Stimulated activated naive CD4-positive, alpha-beta T cell (primary cell): Measurements from ENCODE around the gene LPA.
"Not testable (repeated sequence)": the region's sequence is repeated elsewhere in the genome, so short reads cannot be mapped to it uniquely, and the experiment has no call there.

Experiments used
- DNase-seq, 6 experiments: peaks; one replicate each; lab custom pipeline; 2025; lab: John Stamatoyannopoulos, UW

Gene LPA, protein sequence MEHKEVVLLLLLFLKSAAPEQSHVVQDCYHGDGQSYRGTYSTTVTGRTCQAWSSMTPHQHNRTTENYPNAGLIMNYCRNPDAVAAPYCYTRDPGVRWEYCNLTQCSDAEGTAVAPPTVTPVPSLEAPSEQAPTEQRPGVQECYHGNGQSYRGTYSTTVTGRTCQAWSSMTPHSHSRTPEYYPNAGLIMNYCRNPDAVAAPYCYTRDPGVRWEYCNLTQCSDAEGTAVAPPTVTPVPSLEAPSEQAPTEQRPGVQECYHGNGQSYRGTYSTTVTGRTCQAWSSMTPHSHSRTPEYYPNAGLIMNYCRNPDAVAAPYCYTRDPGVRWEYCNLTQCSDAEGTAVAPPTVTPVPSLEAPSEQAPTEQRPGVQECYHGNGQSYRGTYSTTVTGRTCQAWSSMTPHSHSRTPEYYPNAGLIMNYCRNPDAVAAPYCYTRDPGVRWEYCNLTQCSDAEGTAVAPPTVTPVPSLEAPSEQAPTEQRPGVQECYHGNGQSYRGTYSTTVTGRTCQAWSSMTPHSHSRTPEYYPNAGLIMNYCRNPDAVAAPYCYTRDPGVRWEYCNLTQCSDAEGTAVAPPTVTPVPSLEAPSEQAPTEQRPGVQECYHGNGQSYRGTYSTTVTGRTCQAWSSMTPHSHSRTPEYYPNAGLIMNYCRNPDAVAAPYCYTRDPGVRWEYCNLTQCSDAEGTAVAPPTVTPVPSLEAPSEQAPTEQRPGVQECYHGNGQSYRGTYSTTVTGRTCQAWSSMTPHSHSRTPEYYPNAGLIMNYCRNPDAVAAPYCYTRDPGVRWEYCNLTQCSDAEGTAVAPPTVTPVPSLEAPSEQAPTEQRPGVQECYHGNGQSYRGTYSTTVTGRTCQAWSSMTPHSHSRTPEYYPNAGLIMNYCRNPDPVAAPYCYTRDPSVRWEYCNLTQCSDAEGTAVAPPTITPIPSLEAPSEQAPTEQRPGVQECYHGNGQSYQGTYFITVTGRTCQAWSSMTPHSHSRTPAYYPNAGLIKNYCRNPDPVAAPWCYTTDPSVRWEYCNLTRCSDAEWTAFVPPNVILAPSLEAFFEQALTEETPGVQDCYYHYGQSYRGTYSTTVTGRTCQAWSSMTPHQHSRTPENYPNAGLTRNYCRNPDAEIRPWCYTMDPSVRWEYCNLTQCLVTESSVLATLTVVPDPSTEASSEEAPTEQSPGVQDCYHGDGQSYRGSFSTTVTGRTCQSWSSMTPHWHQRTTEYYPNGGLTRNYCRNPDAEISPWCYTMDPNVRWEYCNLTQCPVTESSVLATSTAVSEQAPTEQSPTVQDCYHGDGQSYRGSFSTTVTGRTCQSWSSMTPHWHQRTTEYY (N-terminal part only)

DNA sequence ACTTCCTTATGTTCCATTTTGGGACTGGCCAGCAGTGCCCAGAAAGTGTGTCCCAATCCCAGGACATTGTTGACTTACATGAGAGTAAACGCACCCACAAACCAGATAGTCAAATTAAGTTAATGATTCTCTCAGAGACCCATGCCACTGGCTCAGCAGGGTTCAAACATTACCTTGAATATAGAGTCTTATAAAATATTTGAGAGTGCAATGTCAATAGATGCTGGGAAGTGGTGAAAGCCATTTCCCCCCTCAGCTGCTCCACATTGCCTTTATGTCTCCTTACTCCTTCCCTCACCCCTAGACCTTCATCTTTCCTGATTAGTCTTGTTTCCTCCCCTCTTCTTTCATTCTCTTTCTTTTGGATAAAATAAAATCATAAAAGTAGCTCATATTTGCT is at the start of gene LPA:
Gene LPA (minus strand): TSS at position 78 of the 400 bp plus-strand sequence. CDS start 61 bp downstream, at position 17.
- not testable (repeated sequence) for DNase-seq

DNA sequence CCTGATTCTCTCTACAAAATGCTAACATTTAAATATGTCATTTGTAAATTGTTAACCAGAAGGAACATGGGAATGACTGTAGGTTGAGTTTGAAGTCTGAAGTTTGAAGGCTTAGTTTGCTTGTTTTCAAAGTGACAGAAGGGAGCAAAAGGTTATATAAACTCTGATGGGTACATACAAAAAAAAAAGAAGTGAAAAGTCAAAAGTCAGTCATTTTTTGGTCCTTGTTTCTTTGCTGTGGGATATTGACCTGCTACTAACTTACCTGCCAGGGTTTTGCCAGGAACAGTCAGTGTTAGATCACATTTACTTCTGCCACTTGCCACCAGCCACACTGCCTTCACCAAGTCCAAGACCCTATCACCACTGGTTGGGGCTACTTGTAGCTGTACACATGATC is 44.9 kb upstream of the LPA start:
- not testable (repeated sequence) for DNase-seq

DNA sequence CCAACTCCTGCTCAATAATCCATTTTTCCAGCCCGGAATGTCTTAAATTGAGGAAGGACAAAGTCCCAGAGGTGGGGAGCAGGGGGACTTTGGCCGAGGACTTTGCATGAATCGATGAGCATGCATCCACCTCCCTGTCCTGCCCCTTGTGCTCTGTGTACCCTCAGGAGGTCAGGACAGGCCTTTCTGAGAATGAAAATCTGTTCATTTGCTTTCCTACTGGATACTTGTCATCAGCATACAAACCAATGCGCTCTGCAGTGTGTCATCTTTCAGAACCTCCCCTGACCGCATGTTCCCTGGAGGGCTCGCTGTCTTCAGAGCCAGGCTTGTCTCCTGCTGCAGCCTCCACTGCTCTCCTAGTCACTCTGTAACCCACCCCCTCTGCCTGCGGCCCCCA is 40.6 kb upstream of the LPA start:
- not testable (repeated sequence) for DNase-seq

DNA sequence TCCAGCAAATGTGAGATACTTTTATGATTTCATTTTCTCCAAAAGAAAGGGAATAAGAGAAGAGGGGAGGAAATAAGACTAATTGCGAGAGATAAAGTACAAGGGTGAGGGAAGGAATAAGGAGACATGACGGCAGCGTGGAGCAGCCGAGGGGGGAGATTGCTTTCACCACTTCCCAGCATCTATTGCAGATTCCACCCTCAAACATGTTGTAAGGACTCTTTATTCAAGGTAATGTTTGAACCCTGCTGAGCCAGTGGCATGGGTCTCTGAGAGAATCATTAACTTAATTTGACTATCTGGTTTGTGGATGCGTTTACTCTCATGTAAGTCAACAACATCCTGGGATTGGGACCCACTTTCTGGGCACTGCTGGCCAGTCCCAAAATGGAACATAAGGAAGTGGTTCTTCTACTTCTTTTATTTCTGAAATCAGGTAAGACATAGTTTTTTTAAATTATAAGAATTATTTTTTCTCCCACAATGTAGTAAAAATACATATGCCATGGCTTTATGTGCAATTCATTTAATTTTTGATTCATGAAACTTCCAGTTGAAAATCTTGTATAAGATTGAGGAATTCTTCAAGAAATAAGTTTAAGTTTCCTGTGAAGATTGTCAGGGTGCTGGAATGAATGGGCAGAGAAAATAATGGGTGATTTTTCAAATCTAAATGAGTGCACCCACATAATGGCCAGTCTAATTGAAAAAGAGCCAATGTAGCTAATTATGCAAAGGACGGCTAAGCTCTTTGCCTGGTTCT is 38.0 kb upstream of the LPA start, which contains the start of gene PLG:
Gene PLG (plus strand): TSS at position 327 of the 763 bp plus-strand sequence. CDS start 61 bp downstream, at position 388.
- not testable (repeated sequence) for DNase-seq

DNA sequence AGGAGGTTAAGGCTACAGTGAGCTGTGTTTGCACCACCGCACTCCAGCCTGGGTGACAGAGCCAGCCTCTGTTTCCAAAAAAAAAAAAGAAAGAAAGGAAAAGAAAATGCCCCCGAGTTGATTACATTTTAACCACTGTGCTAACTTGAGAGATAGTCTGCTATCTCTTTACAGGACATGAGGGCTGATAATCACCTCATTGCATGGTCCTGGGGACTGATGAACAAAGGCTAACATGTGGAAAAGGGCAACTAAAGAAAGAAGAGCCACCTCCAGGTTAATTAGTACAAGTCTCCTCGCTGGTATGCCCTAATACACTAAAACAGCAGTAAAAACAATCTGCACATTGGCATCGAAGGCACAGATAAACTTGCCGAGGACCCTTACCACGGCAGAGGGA is 33.8 kb upstream of the LPA start:
- DNase-seq: no peak

DNA sequence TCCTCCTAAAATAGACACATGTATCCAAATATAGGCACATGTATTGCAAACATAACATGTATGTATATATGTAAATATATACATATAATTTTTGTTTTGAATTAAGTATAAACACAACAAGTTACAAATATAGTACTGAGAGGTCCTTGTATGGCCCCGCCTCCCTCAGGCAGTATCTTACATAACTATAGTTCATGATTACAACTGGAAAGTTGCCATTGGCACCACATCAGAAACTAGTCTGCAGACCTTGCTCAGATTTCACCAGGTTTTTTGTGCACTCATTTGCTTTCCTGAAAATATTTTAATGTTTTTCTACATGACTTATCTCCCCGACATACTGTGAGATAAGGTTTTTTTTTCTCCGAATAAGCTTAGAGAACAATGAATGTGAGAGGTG is 32.8 kb upstream of the LPA start:
- not testable (repeated sequence) for DNase-seq

DNA sequence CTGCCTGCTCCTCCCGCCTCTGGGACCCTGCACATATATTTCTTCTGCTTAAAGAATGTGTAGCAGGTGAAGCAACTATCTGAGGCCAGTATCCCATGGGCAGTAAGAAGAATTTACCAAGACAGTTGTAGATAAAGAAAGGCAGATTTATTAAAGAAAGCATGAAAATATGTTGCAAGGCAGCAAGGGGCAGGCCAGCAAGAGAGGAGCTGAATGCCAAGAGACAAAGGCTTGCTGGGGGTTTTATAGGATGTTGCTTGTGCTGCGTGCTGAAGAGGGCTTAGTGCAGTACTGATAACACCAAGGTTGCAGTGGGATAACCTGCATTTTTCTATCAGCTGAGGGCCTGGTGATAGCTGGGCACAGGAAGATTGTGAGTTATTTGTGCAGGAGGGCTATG is 31.5 kb upstream of the LPA start:
- not testable (repeated sequence) for DNase-seq

DNA sequence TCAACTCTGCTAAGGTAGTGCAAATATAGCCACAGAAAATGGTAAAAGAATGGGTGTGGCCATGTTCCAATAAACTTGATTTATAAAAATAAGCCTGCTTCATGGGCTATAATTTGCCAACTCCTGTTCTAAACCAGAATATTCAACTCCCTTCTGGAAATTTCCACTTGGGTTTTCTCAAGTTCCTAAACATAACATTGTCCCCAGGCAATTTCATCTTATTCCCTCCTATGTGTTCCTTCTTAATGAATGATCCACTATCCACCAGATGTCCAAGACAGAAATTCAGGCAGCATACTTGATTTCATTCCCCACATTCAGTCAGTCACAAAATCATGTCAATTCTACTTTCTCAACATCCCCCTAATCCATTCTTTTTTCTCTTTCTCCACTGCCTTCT is 30.9 kb upstream of the LPA start:
- not testable (repeated sequence) for DNase-seq

DNA sequence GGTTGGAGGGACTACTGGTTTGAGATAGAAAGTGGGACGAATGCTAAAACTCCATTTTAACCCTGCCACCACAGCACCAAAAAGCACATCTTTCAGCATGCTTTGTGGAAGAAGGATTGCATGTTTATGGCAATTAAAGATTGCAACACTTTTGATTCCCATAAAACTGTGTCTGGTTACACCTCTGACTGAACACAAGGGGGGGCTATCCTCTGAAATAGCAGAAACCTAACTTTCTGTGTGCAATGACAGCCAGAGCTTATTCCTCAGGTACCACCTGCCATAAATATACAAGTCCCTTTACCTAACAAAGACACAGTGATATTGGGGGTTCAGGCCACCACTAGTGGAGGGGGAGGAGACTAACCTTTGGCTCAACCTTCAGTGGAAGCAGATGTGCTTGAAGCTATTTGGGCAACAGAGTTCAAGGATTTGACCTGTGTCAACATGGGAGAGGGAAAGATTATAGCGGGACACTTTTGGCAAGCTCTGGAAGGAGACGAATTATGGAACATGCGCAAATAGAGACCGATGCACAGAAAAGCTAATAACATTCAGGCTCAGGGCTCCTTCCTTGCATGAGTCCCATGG is 28.4 kb upstream of the LPA start:
- no peak for DNase-seq

DNA sequence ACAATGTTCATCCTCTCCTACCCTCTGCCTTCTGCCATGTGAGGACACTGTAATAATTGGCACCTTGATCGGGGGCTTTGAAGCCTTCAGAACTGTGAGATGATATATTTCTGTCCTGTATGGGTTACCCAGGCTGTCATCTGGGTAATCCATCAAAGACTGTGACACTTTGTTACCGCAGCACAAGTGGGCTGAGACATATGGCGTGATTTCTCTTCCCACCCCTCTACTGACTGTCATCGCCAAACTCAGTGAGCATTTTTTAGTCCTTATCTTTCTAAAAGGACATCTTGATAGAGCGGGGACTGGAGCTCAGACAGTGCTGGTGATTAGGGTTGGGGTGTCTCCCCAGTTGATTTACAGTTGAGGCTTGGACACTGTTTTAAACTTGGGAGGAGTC is 27.5 kb upstream of the LPA start:
- no peak for DNase-seq

DNA sequence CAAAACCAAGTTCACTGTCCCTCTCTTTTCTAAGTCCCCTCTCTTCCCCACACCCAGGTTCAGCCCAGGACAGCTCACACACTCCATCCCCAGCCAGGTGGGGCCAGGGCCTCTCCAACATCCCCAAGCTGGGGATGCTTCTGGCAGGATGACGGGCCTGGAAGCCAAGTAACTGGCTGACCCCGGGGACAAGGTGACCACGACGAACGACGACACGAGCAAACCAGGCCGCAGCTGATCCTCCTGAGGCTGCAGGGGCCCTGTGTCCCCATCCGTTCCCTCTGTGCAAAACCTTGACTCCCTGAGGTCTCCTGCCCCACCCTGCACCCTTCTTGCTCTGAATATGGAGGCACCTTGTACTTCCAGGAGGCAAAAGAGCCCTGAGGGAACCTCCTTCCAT is 26.4 kb upstream of the LPA start:
- DNase-seq: no peak

DNA sequence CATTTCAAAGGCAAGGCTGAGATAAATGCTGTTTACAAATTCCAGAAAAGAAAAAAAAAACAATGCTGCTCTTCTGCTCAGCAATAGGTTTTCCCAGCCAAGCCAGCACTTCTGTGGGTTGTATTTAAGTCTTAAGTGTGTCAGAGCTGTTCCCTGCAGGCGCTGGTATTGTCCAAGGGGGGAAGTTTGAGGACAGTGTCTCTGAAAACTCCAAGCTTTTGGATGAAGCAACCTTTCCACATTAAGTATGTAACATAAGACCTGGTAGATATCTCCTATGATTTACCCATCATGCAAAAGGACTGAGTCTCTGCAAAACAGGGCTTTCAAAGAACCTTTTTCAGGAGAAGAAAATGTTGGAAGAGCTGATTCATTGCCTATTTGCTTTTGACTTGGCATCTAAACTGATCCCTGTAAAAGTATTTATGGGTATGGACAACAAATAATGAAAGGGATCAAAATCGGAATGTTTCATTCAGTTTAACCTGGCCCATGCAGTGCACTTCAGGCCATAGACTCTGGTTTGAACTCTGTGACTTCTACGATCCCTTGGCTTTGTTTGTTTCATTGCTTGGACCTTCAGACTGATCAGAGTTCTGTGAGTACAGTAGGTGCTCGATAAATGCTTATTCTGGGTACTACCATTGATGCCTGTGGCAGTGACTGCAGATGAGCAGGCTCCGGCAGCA is 21.8 kb upstream of the LPA start:
- no peak for DNase-seq

DNA sequence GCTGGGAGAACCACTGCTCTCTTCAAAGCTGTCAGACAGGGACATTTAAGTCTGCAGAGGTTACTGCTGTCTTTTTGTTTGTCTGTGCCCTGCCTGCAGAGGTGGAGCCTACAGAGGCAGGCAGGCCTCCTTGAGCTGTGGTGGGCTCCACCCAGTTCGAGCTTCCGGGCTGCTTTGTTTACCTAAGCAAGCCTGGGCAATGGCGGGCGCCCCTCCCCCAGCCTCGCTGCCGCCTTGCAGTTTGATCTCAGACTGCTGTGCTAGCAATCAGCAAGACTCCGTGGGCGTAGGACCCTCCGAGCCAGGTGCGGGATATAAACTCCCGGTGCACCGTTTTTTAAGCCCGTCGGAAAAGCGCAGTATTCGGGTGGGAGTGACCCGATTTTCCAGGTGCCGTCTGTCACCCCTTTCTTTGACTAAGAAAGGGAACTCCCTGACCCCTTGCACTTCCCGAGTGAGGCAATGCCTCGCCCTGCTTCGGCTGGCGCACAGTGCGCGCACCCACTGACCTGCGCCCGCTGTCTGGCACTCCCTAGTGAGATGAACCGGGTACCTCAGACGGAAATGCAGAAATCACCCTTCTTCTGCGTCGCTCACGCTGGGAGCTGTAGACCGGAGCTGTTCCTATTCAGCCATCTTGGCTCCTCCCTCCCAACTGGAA is 21.2 kb upstream of the LPA start:
- DNase-seq: not testable (repeated sequence)

DNA sequence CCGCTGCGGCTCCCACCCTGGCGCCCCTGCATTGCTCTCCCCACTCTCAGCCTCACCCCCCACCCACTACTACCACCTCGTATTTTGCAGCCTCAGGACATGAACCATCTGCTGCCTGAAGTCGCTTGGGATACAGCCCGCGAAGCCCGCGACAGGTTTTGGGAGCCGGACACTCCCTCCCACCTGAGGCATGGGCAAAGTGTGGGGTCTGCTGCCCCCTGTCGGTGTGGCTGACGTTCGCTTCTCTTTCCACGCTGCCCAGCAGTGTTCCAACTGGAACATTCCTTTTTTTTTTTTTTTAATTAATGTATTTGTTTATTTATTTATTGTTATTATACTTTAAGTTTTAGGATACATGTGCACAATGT is 15.3 kb upstream of the LPA start:
- no peak for DNase-seq

DNA sequence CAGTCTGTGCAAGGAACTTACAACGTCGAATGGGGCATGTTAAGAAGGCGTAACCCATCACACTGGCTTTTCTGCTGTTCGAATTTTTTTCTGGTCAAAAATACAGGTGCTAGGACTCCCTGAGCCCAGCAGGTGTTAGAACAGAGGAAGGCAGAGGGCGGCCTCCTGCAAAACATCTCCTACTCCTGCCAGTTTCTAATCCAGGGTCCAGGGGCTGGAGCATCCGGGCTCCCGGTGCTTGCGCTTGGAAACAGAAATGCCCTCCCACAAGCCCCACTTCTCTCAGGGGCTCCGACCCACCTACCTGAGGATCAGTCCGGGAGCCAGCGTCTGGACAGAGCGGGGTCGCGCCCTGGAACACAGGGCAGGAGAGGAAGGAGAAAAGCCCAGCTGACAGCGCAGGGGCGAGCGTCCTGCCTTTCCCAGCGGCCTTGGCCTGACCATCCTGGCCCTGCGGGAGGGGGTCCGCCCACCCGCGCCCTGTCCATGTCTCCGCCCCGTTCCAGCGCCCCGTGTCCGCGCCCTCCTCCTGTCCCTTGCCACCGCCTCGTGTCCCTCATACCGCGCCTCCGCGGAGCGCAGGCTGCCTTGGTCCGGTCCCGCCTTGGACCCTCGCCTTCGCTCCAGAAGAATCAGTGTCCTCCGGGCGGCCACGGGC is 14.8 kb upstream of the LPA start:
- DNase-seq: no peak

DNA sequence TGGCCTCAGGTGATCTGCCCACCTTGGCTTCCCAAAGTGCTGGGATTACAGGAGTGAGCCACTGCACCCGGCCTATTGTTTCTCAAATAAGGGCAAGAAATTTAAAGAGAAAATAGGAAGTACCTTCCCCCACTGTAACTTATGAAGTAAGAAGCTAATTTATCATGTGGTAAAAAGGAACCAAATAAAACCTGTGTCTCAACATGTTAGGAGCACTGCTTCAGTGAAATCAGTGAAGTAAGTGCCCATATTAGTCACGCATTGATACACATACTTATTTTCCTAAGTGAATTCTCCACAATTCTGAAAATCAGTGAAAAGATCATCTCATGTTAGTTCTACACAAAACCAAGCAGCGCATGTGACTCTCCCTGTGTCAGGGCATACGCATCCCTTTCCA is 14.2 kb upstream of the LPA start:
- no peak for DNase-seq

DNA sequence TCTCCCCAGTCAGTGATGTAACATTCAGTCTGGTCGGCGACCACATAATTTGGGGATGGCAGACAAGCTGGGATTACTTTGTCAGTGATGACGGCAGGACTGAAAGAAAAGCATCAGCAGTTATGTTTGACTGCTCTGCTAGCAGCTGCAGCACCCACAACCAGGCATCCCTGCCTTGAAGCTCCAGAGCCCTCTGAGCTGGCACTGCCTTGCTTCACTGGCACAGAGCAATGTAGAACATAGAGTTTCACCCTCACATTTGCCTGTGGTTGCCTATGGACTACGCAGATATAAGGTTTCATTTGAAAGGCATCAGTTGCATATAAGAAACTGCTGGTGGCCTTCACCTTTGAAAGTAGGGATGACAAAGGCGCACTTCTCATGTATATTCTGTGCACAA is 12.3 kb upstream of the LPA start:
- DNase-seq: not testable (repeated sequence)

DNA sequence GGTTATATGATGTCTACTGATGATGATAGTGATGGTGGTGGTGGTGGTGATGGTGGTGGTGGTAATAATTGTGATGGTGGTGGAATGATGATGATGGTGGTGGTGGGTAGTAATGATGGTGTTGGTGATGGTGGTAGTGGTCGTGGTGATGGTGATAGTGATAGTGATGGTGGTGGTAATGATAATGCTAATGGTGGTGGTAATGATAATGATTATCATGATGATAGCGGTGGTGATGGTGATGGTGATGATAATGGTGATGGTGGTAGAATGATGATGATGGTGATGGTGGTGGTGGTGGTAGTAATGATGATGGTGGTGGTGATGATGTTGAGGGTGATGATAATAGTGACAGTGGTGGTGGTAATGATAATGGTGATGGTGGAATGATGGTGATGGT is 4.5 kb upstream of the LPA start:
- no peak for DNase-seq
